Spleen (tissue), 11 donors: ENCODE data around the gene KIF5A. TPM values are rescaled to one million over a fixed set of nuclear protein-coding genes. Genes with fewer than 3 reads are reported as not detected.
A peak's percentile ranks its signal among the peaks of the same experiment; 100 is the strongest.

ENCODE experiments used
- DNase-seq: peaks from one replicate; pipeline ENCODE4 v3.0.0-alpha.2; 2020
- H3K27ac ChIP-seq, 8 donors: fragments of 200-600 bp; sonication (generic) in 7 of 8; 1 replicate in 4 of 8; 2 replicates in 4 of 8; pipeline versions ENCODE4 v1.5.0 to v1.8.0; 2016 to 2021; ENCODE audit warnings: inconsistent platforms in 4 of 8, mild to moderate bottlenecking in 4 of 8, moderate library complexity in 1 of 8
- H3K27me3 ChIP-seq, 7 donors: fragments of 200-600 bp; sonication (generic) in 6 of 7; replicated peaks in 1 of 7; 1 replicate in 4 of 7; 2 replicates in 3 of 7; pipeline versions ENCODE4 v1.5.0 to v1.8.0; 2016 to 2021; ENCODE audit warnings: inconsistent platforms in 3 of 7, mild to moderate bottlenecking in 1 of 7
- H3K36me3 ChIP-seq, 6 donors: fragments of 200-600 bp; sonication (generic) in 5 of 6; 1 replicate in 4 of 6; 2 replicates in 2 of 6; pipeline versions ENCODE4 v1.5.0 to v1.8.0; 2016 to 2021; ENCODE audit warnings: inconsistent platforms in 2 of 6
- H3K4me1 ChIP-seq, 6 donors: fragments of 200-600 bp; sonication (generic) in 5 of 6; 1 replicate in 3 of 6; 2 replicates in 3 of 6; pipeline versions ENCODE4 v1.5.0 to v1.8.0; 2016 to 2021; ENCODE audit warnings: inconsistent platforms in 3 of 6
- H3K4me3 ChIP-seq, 8 donors: fragments of 200-600 bp; sonication (generic) in 7 of 8; 1 replicate in 4 of 8; 2 replicates in 4 of 8; pipeline versions ENCODE4 v1.5.0 to v1.8.0; 2016 to 2021; ENCODE audit warnings: inconsistent platforms in 4 of 8, mild to moderate bottlenecking in 4 of 8, moderate library complexity in 2 of 8
- H3K9me3 ChIP-seq, 8 donors: fragments of 200-600 bp; sonication (generic) in 7 of 8; 1 replicate in 4 of 8; 2 replicates in 4 of 8; pipeline versions ENCODE4 v1.5.0 to v1.8.0; 2016 to 2021; ENCODE audit warnings: inconsistent platforms in 4 of 8
- CTCF ChIP-seq, 11 experiments: fragments of 200-600 bp in 7 of 11; fragments of 450-650 bp in 4 of 11; sonication (generic) in 4 of 11; IDR thresholded peaks in 8 of 11; conservative IDR thresholded peaks in 3 of 11; 1 replicate in 7 of 11; 2 replicates in 4 of 11; pipeline versions ENCODE4 v1.4.0 to v1.8.0; 2016 to 2021; ENCODE audit warnings: antibody characterized with exemption in 11 of 11, inconsistent platforms in 4 of 11, mild to moderate bottlenecking in 1 of 11
- POLR2A ChIP-seq, 3 donors: fragments of 450-650 bp; IDR thresholded peaks; one replicate each; pipeline ENCODE4 v1.5.1; 2017; ENCODE audit warnings: antibody characterized with exemption in 3 of 3, mild to moderate bottlenecking in 1 of 3
- POLR2AphosphoS5 ChIP-seq, 3 donors: sonication (generic); formaldehyde crosslinking; IDR thresholded peaks; one replicate each; pipeline ENCODE4 v1.5.1; 2017; ENCODE audit warnings: antibody characterized with exemption in 3 of 3
- WGBS, 5 donors: extraction: QIAGEN DNeasy Blood & Tissue Kit in 3 of 5; methylation state at CpG; one replicate each; pipeline versions ENCODE4 v1.1.5 to v1.1.7; 2013 to 2018; 5-methylcytosine and 5-hydroxymethylcytosine counted together
- intact Hi-C: fragments of 100-400 bp; cut with DNase I; formaldehyde crosslinking; loops from one replicate; pipeline ENCODE4 v1.15.0; 2023; ENCODE audit warnings: low total_unique reads
- polyA plus RNA-seq, 3 donors: library from polyadenylated mRNA; stranded (reverse); fragments of 200-250 nt; gene quantifications; one replicate each; pipeline ENCODE4 v1.2.1, GENCODE V29; 2013
- total RNA-seq, 7 donors: library from RNA; depleted of rRNA in 3 of 7; stranded (reverse); fragments of >200 nt in 3 of 7; fragmentation: NEBNext Ultra II Directional in 4 of 7; extraction: Animal tissue kit (Norgen Biotek cat#: 25700) in 4 of 7; gene quantifications; one replicate each; pipeline versions ENCODE4 v1.1.0 to v1.2.1, GENCODE V29; 2016 to 2021
- donor health status: healthy with polysubstance abuse.
- donor health status: DM: no; HTN: no; CAD: no; lungs with moderate emphysema.
- donor health status: DM: no; HTN: no; CAD: no.
- donor health status: Bipolar disorder and iron deficiency.
- donor health status: healthy.
- donor health status: DM: no; HTN: no; CAD: no.
- donor health status: DM: yes; HTN: yes; CAD: no.

The KIF5A gene
- total and polyA plus RNA-seq, 10 donors: 0.07 to 0.76 (median 0.13) TPM; not detected in 1

- DNase-seq: no peak
- Histone ChIP-seq H3K4me1 (peaks cover 3 to 36% (median 24%) of the 10 kb centered on the region in 6 donors), H3K27me3 (peaks cover 0 to 29% (median 7%) of the 10 kb centered on the region in 7 donors), H3K27ac (no peak overlapping the region), H3K9me3 (no peaks in the 10 kb centered on the region), H3K4me3 (no peak overlapping the region), H3K36me3 (peaks cover 0 to 64% (median 36%) of the 10 kb centered on the region in 6 donors)
- intact Hi-C loops: no loop called here
- TF ChIP-seq CTCF (IDR thresholded peaks at IDR 0.05 in 8 of 11, conservative IDR thresholded peaks at IDR 0.05 in 3 of 11) (no peak), POLR2AphosphoS5 (IDR thresholded peaks at IDR 0.05) (no peak), POLR2A (IDR thresholded peaks at IDR 0.05) (no peak)
These were observed 52.7 kb downstream of the KIF5A start for GRCh38 chr12:57602544-57602943.

- DNase-seq: no peak
- intact Hi-C loops: no loop called here
- Histone ChIP-seq H3K27ac (peak overlapping the region in 7 of 8 donors; percentile 51 to 89 (median 83)), H3K27me3 (peaks cover 0 to 31% (median 7%) of the 10 kb centered on the region in 7 donors), H3K36me3 (peaks cover 0 to 57% (median 32%) of the 10 kb centered on the region in 6 donors), H3K4me1 (peaks cover 3 to 36% (median 24%) of the 10 kb centered on the region in 6 donors), H3K9me3 (no peaks in the 10 kb centered on the region), H3K4me3 (no peak overlapping the region)
- 41 to 69% (median 54%) methylated on average over 2 of the region's 2 CpGs for WGBS, 5 donors
- TF ChIP-seq CTCF (IDR thresholded peaks at IDR 0.05 in 8 of 11, conservative IDR thresholded peaks at IDR 0.05 in 3 of 11): no peak
- TF ChIP-seq POLR2A (IDR thresholded peaks at IDR 0.05): no peak
- no peak for TF ChIP-seq POLR2AphosphoS5 (IDR thresholded peaks at IDR 0.05)
These were observed 53.5 kb downstream of the KIF5A start for GRCh38 chr12:57603324-57603723.

- TF ChIP-seq CTCF (IDR thresholded peaks at IDR 0.05 in 8 of 11, conservative IDR thresholded peaks at IDR 0.05 in 3 of 11): no peak
- no peak for TF ChIP-seq POLR2A (IDR thresholded peaks at IDR 0.05)
- TF ChIP-seq POLR2AphosphoS5 (IDR thresholded peaks at IDR 0.05): peak in 1 of 3 donors; percentile 16
- H3K4me3 ChIP-seq: peak overlapping the region; percentile 44 to 81 (median 50)
- H3K9me3 ChIP-seq: no peaks in the 10 kb centered on the region
- intact Hi-C loops: no loop called here
- no peak for DNase-seq
- H3K4me1 ChIP-seq: peaks cover 3 to 36% (median 24%) of the 10 kb centered on the region in 6 donors
- H3K36me3 ChIP-seq: peaks cover 0 to 56% (median 28%) of the 10 kb centered on the region in 6 donors
- peaks cover 0 to 33% (median 7%) of the 10 kb centered on the region in 7 donors for H3K27me3 ChIP-seq
- WGBS, 5 donors: 50 to 58% (median 50%) methylated on average over 6 of the region's 6 CpGs
- H3K27ac ChIP-seq: peak overlapping the region; percentile 57 to 89 (median 82)
These were observed 54.1 kb downstream of the KIF5A start for GRCh38 chr12:57603815-57604453.

- H3K36me3 ChIP-seq: peaks cover 0 to 50% (median 22%) of the 10 kb centered on the region in 6 donors
- DNase-seq: peak; percentile 86
- H3K27ac ChIP-seq: peak within 1 kb of the TSS; percentile 57 to 89 (median 82)
- H3K9me3 ChIP-seq: no peaks in the 10 kb centered on the region
- TF ChIP-seq POLR2AphosphoS5 (IDR thresholded peaks at IDR 0.05): peak in 1 of 3 donors; percentile 27
- no peak for TF ChIP-seq CTCF (IDR thresholded peaks at IDR 0.05 in 8 of 11, conservative IDR thresholded peaks at IDR 0.05 in 3 of 11)
- TF ChIP-seq POLR2A (IDR thresholded peaks at IDR 0.05): no peak
- intact Hi-C loops: no loop called here
- peaks cover 3 to 36% (median 24%) of the 10 kb centered on the region in 6 donors for H3K4me1 ChIP-seq
- 2 to 8% (median 6%) methylated on average over 17 to 36 of the region's 36 CpGs for WGBS, 5 donors
- H3K27me3 ChIP-seq: peaks cover 0 to 36% (median 7%) of the 10 kb centered on the region in 7 donors
- H3K4me3 ChIP-seq: peak within 1 kb of the TSS; percentile 44 to 81 (median 50)
These were observed 54.7 kb downstream of the KIF5A start, which contains the start of gene DTX3 for GRCh38 chr12:57604454-57604991. TSS of gene DTX3 (plus strand) at chr12:57604824. CDS start at chr12:57606518, 1,694 bp downstream.
